ENCODE results near the gene MPPED1.

Gene MPPED1

DNA sequence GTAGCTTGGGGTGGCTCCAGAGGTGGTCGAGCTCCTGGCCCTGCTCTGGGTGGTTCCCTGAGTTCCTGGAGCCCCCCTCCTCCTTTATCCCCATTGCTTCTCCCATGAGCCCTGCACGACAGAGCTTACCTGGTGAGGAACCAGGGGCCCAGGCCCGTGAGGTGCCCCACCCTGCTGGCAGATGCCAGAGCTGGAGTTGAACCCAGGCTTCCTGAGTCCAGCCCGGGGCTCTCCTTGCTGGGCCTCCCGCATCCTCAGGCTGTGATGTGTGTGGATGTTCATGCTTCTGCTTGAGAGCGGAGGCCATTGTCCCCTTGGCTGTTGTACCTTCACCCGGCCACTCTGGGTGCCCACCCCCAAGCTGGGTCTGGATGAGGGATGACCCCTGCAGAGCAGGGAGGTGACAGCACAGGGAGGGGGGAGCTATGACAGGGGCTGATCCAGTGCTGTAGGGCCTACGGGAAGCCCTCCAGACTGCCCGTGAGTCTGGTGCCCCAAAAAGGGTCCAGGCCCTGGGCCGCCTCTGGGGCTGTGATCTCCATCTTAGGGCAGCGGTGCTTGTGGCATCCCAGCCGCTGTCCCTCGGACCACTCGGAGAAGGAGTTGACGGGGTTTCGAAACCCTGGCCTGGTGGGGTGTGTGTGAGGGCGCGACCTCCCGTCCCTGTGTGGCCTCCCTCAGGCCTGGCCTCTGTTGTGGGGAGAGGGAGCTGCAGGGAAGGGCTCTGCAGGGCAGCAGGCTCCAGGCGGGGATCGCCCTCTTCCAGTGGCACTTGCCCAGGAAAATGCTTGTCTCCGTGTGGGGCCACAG, 14.4 kb downstream of the MPPED1 start:
- TF ChIP-seq, protein P1, sequence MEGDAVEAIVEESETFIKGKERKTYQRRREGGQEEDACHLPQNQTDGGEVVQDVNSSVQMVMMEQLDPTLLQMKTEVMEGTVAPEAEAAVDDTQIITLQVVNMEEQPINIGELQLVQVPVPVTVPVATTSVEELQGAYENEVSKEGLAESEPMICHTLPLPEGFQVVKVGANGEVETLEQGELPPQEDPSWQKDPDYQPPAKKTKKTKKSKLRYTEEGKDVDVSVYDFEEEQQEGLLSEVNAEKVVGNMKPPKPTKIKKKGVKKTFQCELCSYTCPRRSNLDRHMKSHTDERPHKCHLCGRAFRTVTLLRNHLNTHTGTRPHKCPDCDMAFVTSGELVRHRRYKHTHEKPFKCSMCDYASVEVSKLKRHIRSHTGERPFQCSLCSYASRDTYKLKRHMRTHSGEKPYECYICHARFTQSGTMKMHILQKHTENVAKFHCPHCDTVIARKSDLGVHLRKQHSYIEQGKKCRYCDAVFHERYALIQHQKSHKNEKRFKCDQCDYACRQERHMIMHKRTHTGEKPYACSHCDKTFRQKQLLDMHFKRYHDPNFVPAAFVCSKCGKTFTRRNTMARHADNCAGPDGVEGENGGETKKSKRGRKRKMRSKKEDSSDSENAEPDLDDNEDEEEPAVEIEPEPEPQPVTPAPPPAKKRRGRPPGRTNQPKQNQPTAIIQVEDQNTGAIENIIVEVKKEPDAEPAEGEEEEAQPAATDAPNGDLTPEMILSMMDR (IDR thresholded peaks at IDR 0.05; ENCODE audit: insufficient read depth, missing control alignments): no peak
- FAIRE-seq (no peak), DNase-seq (ENCODE audit: insufficient read length, low spot score) (no peak)

GRCh38 chr22:43426816-43427215, 15.0 kb downstream of the MPPED1 start:
- FAIRE-seq (no peak), DNase-seq (ENCODE audit: insufficient read length, low spot score) (no peak)
- TF ChIP-seq, protein P1 (IDR thresholded peaks at IDR 0.05; ENCODE audit: insufficient read depth, missing control alignments): no peak

- TF ChIP-seq, protein P1 (IDR thresholded peaks at IDR 0.05; ENCODE audit: insufficient read depth, missing control alignments): no peak
- DNase-seq (ENCODE audit: insufficient read length, low spot score): no peak
- FAIRE-seq: no peak
Measured at GRCh38 chr22:43427296-43428004, 15.6 kb downstream of the MPPED1 start.

- TF ChIP-seq, protein P1 (IDR thresholded peaks at IDR 0.05; ENCODE audit: insufficient read depth, missing control alignments): no peak
- no peak for FAIRE-seq
- DNase-seq (ENCODE audit: insufficient read length, low spot score): no peak
Measured at GRCh38 chr22:43428005-43428485, 16.2 kb downstream of the MPPED1 start.

DNA sequence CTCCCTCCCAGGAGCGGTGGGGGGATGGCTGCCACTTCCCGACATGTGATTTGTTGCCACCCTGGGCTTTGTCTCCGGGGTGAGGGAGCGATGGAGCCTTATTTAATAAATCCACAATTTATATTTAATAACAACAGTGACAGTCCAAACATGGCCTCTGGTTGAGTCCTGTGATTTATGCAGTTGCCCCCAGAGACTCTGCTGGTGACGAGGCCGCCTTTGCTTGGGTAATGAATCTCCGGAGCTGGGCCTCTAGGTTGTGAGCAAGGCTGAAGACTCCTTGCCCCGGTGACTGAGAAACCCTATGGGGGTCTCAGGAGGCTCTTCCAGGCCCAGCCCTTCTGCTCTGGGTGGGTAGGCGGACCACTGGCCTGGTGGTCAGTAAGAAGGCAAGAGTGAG, 16.7 kb downstream of the MPPED1 start:
- FAIRE-seq (no peak), DNase-seq (ENCODE audit: insufficient read length, low spot score) (no peak)
- TF ChIP-seq, protein P1 (IDR thresholded peaks at IDR 0.05; ENCODE audit: insufficient read depth, missing control alignments): no peak

- no peak for FAIRE-seq
- no peak for DNase-seq (ENCODE audit: insufficient read length, low spot score)
- TF ChIP-seq, protein P1 (IDR thresholded peaks at IDR 0.05; ENCODE audit: insufficient read depth, missing control alignments): no peak
Measured at GRCh38 chr22:43429426-43429825, 17.6 kb downstream of the MPPED1 start.

All from D721Med (cell line).